ENCODE results near the gene LSS. TPM values are rescaled to one million over a fixed set of nuclear protein-coding genes. Genes with fewer than 3 reads are reported as not detected.

Gene LSS
- total and polyA plus RNA-seq, 4 donors = 27.6 to 194 (median 89.3) TPM

DNA sequence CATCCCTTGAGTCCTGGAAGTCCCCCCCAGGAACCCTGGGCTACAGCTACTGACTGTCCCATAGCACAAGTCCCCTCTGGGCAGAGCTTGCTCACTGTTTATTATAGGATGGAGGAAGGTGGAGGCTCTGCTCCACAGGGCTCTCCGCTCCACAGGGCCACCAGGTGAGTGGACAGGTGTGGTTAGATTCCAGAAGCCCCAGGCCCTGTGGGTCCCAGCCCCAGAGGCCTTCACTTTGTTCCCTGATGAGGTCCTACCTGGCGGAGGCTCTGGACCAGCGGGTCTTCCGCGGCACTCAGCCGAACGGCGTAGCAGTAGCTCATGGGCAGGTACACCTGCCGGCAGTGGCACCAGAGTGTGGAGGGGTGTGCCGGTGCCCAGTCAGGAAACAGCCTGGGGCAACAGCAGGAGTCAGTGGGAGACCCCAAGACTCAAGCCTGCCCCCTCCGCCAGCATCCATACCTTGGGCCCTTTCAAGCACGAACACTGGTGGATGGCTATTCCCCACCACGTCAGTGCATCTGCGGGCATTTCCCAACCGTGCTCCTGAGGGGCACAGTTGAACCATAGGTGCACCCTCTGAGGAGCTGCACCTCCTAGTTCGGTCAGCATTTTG, 12.3 kb downstream of the LSS start (continued):
- TF ChIP-seq, protein P1, sequence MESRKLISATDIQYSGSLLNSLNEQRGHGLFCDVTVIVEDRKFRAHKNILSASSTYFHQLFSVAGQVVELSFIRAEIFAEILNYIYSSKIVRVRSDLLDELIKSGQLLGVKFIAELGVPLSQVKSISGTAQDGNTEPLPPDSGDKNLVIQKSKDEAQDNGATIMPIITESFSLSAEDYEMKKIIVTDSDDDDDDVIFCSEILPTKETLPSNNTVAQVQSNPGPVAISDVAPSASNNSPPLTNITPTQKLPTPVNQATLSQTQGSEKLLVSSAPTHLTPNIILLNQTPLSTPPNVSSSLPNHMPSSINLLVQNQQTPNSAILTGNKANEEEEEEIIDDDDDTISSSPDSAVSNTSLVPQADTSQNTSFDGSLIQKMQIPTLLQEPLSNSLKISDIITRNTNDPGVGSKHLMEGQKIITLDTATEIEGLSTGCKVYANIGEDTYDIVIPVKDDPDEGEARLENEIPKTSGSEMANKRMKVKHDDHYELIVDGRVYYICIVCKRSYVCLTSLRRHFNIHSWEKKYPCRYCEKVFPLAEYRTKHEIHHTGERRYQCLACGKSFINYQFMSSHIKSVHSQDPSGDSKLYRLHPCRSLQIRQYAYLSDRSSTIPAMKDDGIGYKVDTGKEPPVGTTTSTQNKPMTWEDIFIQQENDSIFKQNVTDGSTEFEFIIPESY (IDR thresholded peaks at IDR 0.05) = no peak
- no peak for TF ChIP-seq RXRA (IDR thresholded peaks at IDR 0.05)

DNA sequence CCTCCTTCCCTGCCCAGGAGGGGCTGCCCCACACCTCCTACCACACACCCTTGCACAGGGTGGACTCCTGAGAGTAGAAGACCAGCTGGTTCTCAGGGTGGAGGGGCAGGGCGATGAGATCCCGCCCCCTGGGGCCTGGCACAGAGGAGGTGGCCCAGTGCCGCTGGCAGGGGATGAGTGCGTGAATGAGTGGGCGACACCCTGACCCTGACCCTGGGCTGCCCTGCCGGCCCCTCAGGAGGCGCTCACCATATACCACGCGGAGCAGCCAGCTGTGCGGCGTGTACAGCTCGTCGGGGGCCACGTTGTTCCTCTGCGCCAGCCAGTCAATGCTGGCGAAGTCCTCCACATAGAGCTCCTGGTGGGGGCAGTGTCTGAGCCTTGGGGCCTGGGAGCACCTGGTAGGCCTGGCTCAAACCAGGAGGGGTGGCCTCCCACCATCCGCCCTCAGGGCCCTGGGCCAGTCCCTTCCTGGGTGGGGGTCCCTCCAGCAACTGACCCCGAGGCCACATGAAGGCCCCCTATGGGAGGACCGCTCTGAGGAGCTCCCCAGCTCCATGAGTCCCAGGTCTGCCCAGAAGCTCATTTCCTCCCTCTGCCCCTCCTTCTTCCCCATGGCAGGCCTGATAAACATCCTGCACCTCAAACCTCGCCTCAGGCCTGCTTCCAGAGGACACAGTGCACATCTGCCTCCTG, 13.0 kb downstream of the LSS start:
- DNase-seq (ENCODE audit: low spot score) = no peak
- peaks cover 0 to 2% (median 0%) of the 10 kb centered on the region in 4 donors for H3K4me1 ChIP-seq (ENCODE audit: control insufficient read depth in 4 of 4, insufficient read depth in 4 of 4, low read length in 3 of 4)
- WGBS = 87% methylated on average over 20 of the region's 20 CpGs
- H3K9me3 ChIP-seq (ENCODE audit: control insufficient read depth in 4 of 4, low read length in 3 of 4) = no peaks in the 10 kb centered on the region
- H3K9ac ChIP-seq (ENCODE audit: low read depth in 1 of 2, low read length in 2 of 2) = no peak overlapping the region
- H3K36me3 ChIP-seq (ENCODE audit: control insufficient read depth in 4 of 4, insufficient read depth in 3 of 4, low read depth in 1 of 4, low read length in 3 of 4) = peaks cover 17 to 72% (median 41%) of the 10 kb centered on the region in 4 donors
- no peaks in the 10 kb centered on the region for H3K27me3 ChIP-seq (ENCODE audit: control insufficient read depth in 4 of 4, insufficient read depth in 4 of 4, low read length in 3 of 4)
- H3K27ac ChIP-seq (ENCODE audit: low read depth in 1 of 2, low read length in 2 of 2) = no peak overlapping the region
- no peak overlapping the region for H3K4me3 ChIP-seq (ENCODE audit: low read depth in 1 of 3, low read length in 3 of 3)
- TF ChIP-seq, protein P2, sequence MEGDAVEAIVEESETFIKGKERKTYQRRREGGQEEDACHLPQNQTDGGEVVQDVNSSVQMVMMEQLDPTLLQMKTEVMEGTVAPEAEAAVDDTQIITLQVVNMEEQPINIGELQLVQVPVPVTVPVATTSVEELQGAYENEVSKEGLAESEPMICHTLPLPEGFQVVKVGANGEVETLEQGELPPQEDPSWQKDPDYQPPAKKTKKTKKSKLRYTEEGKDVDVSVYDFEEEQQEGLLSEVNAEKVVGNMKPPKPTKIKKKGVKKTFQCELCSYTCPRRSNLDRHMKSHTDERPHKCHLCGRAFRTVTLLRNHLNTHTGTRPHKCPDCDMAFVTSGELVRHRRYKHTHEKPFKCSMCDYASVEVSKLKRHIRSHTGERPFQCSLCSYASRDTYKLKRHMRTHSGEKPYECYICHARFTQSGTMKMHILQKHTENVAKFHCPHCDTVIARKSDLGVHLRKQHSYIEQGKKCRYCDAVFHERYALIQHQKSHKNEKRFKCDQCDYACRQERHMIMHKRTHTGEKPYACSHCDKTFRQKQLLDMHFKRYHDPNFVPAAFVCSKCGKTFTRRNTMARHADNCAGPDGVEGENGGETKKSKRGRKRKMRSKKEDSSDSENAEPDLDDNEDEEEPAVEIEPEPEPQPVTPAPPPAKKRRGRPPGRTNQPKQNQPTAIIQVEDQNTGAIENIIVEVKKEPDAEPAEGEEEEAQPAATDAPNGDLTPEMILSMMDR (IDR thresholded peaks at IDR 0.05; ENCODE audit: low read depth, low read length, missing input control) = no peak
- no peak for TF ChIP-seq RAD21 (IDR thresholded peaks at IDR 0.05)
- TF ChIP-seq FOXA2 (IDR thresholded peaks at IDR 0.05) = no peak
- TF ChIP-seq REST (IDR thresholded peaks at IDR 0.05) = no peak
- no peak for TF ChIP-seq SP1 (IDR thresholded peaks at IDR 0.05)
- TF ChIP-seq GABPA (IDR thresholded peaks at IDR 0.05 in 1 of 2, conservative IDR thresholded peaks at IDR 0.05 in 1 of 2) = no peak
- no peak for TF ChIP-seq TAF1 (conservative IDR thresholded peaks at IDR 0.05)
- TF ChIP-seq RXRA (IDR thresholded peaks at IDR 0.05) = no peak
- TF ChIP-seq FOXA1 (IDR thresholded peaks at IDR 0.05) = no peak
